HFF-Myc (cell line): Measurements from ENCODE around the gene TDRD7.

Source experiments
- DNase-seq: peaks from one replicate; pipeline ENCODE4 v3.0.0-alpha.2; 2011; ENCODE audit warnings: low read depth; ENCODE audit errors: extremely low read depth
- H3K4me3 ChIP-seq: replicated peaks from 2 replicates; pipeline ENCODE4 v1.5.1; 2011; ENCODE audit warnings: low read depth, mild to moderate bottlenecking, control low read depth, low read length
- CTCF ChIP-seq: IDR thresholded peaks from 2 replicates; pipeline ENCODE4 v1.5.1; 2012; ENCODE audit warnings: mild to moderate bottlenecking, low read depth, low read length, control low read depth; ENCODE audit errors: missing control alignments

TDRD7 gene

GRCh38 chr9:97510797-97511654 is 99.1 kb downstream of the TDRD7 start:
- no peak overlapping the region for H3K4me3 ChIP-seq
- TF ChIP-seq CTCF: no peak
- peak; percentile 40 for DNase-seq

- no peak for TF ChIP-seq CTCF
- DNase-seq: no peak
- no peak overlapping the region for H3K4me3 ChIP-seq
Measured at GRCh38 chr9:97511655-97512427, 99.9 kb downstream of the TDRD7 start.

- H3K4me3 ChIP-seq: no peak overlapping the region
- TF ChIP-seq CTCF: no peak
- no peak for DNase-seq
Measured at GRCh38 chr9:97512966-97513560, 101.2 kb downstream of the TDRD7 start.

GRCh38 chr9:97514531-97514930 is 102.6 kb downstream of the TDRD7 start:
- H3K4me3 ChIP-seq: no peak overlapping the region
- DNase-seq: no peak
- TF ChIP-seq CTCF: no peak

GRCh38 chr9:97515662-97516061 is 103.8 kb downstream of the TDRD7 start:
- DNase-seq: no peak
- TF ChIP-seq CTCF: no peak
- H3K4me3 ChIP-seq: no peak overlapping the region

GRCh38 chr9:97516111-97516510 is 104.2 kb downstream of the TDRD7 start:
- no peak for DNase-seq
- H3K4me3 ChIP-seq: no peak overlapping the region
- no peak for TF ChIP-seq CTCF
